ENCODE data around the gene ADCY3. TPM values are rescaled to one million over a fixed set of nuclear protein-coding genes. Genes with fewer than 3 reads are reported as not detected.

ADCY3 gene
- total RNA-seq, 2 donors from 2014 or later: 25.2 to 33.7 TPM

- DNase-seq: no peak
- intact Hi-C loops (cut with DNase I): no loop called here
- H3K4me3 ChIP-seq: no peak overlapping the region
- H3K27ac ChIP-seq: no peak overlapping the region
- H3K36me3 ChIP-seq: no peaks in the 10 kb centered on the region
- H3K9ac ChIP-seq (ENCODE audit: low read depth in 2 of 2, low read length in 2 of 2): no peak overlapping the region
- no peaks in the 10 kb centered on the region for H3K4me1 ChIP-seq
- no peaks in the 10 kb centered on the region for H3K27me3 ChIP-seq
- H3K9me3 ChIP-seq: no peaks in the 10 kb centered on the region
- no peak for TF ChIP-seq CTCF (IDR thresholded peaks at IDR 0.05)
Observed at GRCh38 chr2:24840164-24840869, 79.7 kb downstream of the ADCY3 start.

GRCh38 chr2:24839729-24840128, 80.3 kb downstream of the ADCY3 start:
- Histone ChIP-seq H3K4me1 (no peaks in the 10 kb centered on the region), H3K27ac (no peak overlapping the region), H3K9me3 (no peaks in the 10 kb centered on the region), H3K4me3 (no peak overlapping the region), H3K36me3 (no peaks in the 10 kb centered on the region), H3K9ac (ENCODE audit: low read depth in 2 of 2, low read length in 2 of 2) (no peak overlapping the region), H3K27me3 (no peaks in the 10 kb centered on the region)
- no peak for DNase-seq
- no peak for TF ChIP-seq CTCF (IDR thresholded peaks at IDR 0.05)
- intact Hi-C loops (cut with DNase I): no loop called here

- H3K4me1 ChIP-seq: no peaks in the 10 kb centered on the region
- intact Hi-C loops (cut with DNase I): no loop called here
- H3K9me3 ChIP-seq: no peaks in the 10 kb centered on the region
- H3K27me3 ChIP-seq: no peaks in the 10 kb centered on the region
- no peak overlapping the region for H3K27ac ChIP-seq
- no peak for DNase-seq
- TF ChIP-seq CTCF (IDR thresholded peaks at IDR 0.05): no peak
- H3K36me3 ChIP-seq: no peaks in the 10 kb centered on the region
- H3K4me3 ChIP-seq: no peak overlapping the region
- no peak overlapping the region for H3K9ac ChIP-seq (ENCODE audit: low read depth in 2 of 2, low read length in 2 of 2)
Observed at GRCh38 chr2:24838541-24838940, 81.5 kb downstream of the ADCY3 start.

- H3K4me3 ChIP-seq: no peak overlapping the region
- DNase-seq: no peak
- no peak overlapping the region for H3K9ac ChIP-seq (ENCODE audit: low read depth in 2 of 2, low read length in 2 of 2)
- H3K27me3 ChIP-seq: no peaks in the 10 kb centered on the region
- intact Hi-C loops (cut with DNase I): no loop called here
- no peak overlapping the region for H3K27ac ChIP-seq
- no peak for TF ChIP-seq CTCF (IDR thresholded peaks at IDR 0.05)
- no peaks in the 10 kb centered on the region for H3K9me3 ChIP-seq
- H3K4me1 ChIP-seq: no peaks in the 10 kb centered on the region
- H3K36me3 ChIP-seq: no peaks in the 10 kb centered on the region
Observed at GRCh38 chr2:24837996-24838513, 82.0 kb downstream of the ADCY3 start.

GRCh38 chr2:24836706-24837105, 83.3 kb downstream of the ADCY3 start:
- Histone ChIP-seq H3K9ac (ENCODE audit: low read depth in 2 of 2, low read length in 2 of 2) (no peak overlapping the region), H3K27ac (no peak overlapping the region), H3K4me3 (no peak overlapping the region), H3K36me3 (no peaks in the 10 kb centered on the region), H3K9me3 (no peaks in the 10 kb centered on the region), H3K27me3 (no peaks in the 10 kb centered on the region), H3K4me1 (no peaks in the 10 kb centered on the region)
- intact Hi-C loops (cut with DNase I): no loop called here
- DNase-seq: no peak
- TF ChIP-seq CTCF (IDR thresholded peaks at IDR 0.05): no peak
